ENCODE data around the gene MYO9B.
A peak's percentile ranks its signal among the peaks of the same experiment; 100 is the strongest.

The MYO9B gene

GRCh38 chr19:17246681-17247425, 171.3 kb downstream of the MYO9B start:
- DNase-seq: peak; percentile 45

GRCh38 chr19:17248011-17248776, 172.6 kb downstream of the MYO9B start:
- peak; percentile 48 for DNase-seq

GRCh38 chr19:17249887-17250548, 174.4 kb downstream of the MYO9B start:
- no peak for DNase-seq

GRCh38 chr19:17254636-17255035, 179.1 kb downstream of the MYO9B start:
- DNase-seq: no peak

GRCh38 chr19:17255150-17255621, 179.6 kb downstream of the MYO9B start:
- DNase-seq: peak; percentile 6

GRCh38 chr19:17256130-17256529, 180.6 kb downstream of the MYO9B start:
- DNase-seq: no peak

- DNase-seq: no peak
Observed at GRCh38 chr19:17259118-17259780, 183.7 kb downstream of the MYO9B start.

- DNase-seq: no peak
Observed at GRCh38 chr19:17259934-17260333, 184.4 kb downstream of the MYO9B start.

- peak; percentile 89 for DNase-seq
Observed at GRCh38 chr19:17260842-17261325, 185.3 kb downstream of the MYO9B start.

- no peak for DNase-seq
Observed at GRCh38 chr19:17262557-17262956, 187.0 kb downstream of the MYO9B start.

All from DMS79 treated with DMSO at 0.1 percent for 48 hours (cell line).